IPS DF 19.7 (cell line): ENCODE data around the gene HORMAD2.

ENCODE experiments used
- DNase-seq: peaks from one replicate; pipeline ENCODE4 v3.0.0-alpha.2; 2013; ENCODE audit warnings: low read depth, low spot score

HORMAD2 gene

GRCh38 chr22:30225220-30225927, 145.1 kb downstream of the HORMAD2 start:
- DNase-seq, result no peak

GRCh38 chr22:30226192-30226832, 146.0 kb downstream of the HORMAD2 start:
- no peak for DNase-seq
